Smooth muscle cell (in vitro differentiated cells): ENCODE results near the gene USP17L30. TPM values are rescaled to one million over a fixed set of nuclear protein-coding genes. Genes with fewer than 3 reads are reported as not detected.
"Not testable (repeated sequence)": the region's sequence is repeated elsewhere in the genome, so short reads cannot be mapped to it uniquely, and the experiment has no call there.

Experiments used
- DNase-seq: peaks from one replicate; lab custom pipeline; 2025; ENCODE audit not compliant: unreplicated experiment; lab: John Stamatoyannopoulos, UW
- H2AFZ ChIP-seq: fragments of 200-600 bp; sonication (generic); 2 replicates; pipeline ENCODE4 v1.6.0; 2016; ENCODE audit warnings: antibody characterized with exemption, low read depth, mild to moderate bottlenecking
- H3F3A ChIP-seq: fragments of 200-600 bp; sonication (generic); 2 replicates; pipeline ENCODE4 v1.6.0; 2017; ENCODE audit warnings: antibody characterized with exemption, low read depth
- H3K27ac ChIP-seq: fragments of 200-600 bp; sonication (generic); 2 replicates; pipeline ENCODE4 v1.5.1; 2016; ENCODE audit warnings: low read depth, mild to moderate bottlenecking
- H3K27me3 ChIP-seq: fragments of 200-600 bp; sonication (generic); 2 replicates; pipeline ENCODE4 v1.6.1; 2016; ENCODE audit warnings: low read depth, mild to moderate bottlenecking
- H3K36me3 ChIP-seq: fragments of 200-600 bp; sonication (generic); 2 replicates; pipeline ENCODE4 v1.5.1; 2016; ENCODE audit warnings: low read depth
- H3K4me1 ChIP-seq: fragments of 200-600 bp; sonication (generic); 2 replicates; pipeline ENCODE4 v1.5.1; 2016; ENCODE audit warnings: low read depth
- H3K4me2 ChIP-seq: fragments of 200-600 bp; sonication (generic); 2 replicates; pipeline ENCODE4 v1.6.0; 2016; ENCODE audit warnings: mild to moderate bottlenecking
- H3K4me3 ChIP-seq: fragments of 200-600 bp; sonication (generic); 2 replicates; pipeline ENCODE4 v1.5.1; 2016; ENCODE audit warnings: mild to moderate bottlenecking
- H3K79me2 ChIP-seq: fragments of 200-600 bp; sonication (generic); 2 replicates; pipeline ENCODE4 v1.6.0; 2016; ENCODE audit warnings: low read depth, mild to moderate bottlenecking
- H3K9ac ChIP-seq: fragments of 200-600 bp; sonication (generic); 2 replicates; pipeline ENCODE4 v1.6.0; 2016; ENCODE audit warnings: low read depth
- H3K9me3 ChIP-seq: fragments of 200-600 bp; sonication (generic); replicated peaks from 2 replicates; pipeline ENCODE4 v1.5.1; 2016; ENCODE audit warnings: low read depth
- H4K20me1 ChIP-seq: fragments of 200-600 bp; sonication (generic); 2 replicates; pipeline ENCODE4 v1.6.0; 2016; ENCODE audit warnings: low read depth
- CTCF ChIP-seq: fragments of 200-600 bp; sonication (generic); IDR thresholded peaks from 2 replicates; pipeline ENCODE4 v1.5.1; 2017; ENCODE audit warnings: borderline replicate concordance, mild to moderate bottlenecking, antibody characterized with exemption; ENCODE audit not compliant: insufficient read depth, poor library complexity, severe bottlenecking
- WGBS: methylation state at CpG from one replicate; pipeline ENCODE4 v1.1.7; 2016; ENCODE audit warnings: low lambda C conversion rate; 5-methylcytosine and 5-hydroxymethylcytosine counted together
- polyA plus RNA-seq: library from polyadenylated mRNA; unstranded; fragments of >200 nt; fragmentation: Nextera tagmentation; extraction: Ambion mirVana; gene quantifications from 2 replicates; pipeline ENCODE4 v1.2.1, GENCODE V29; 2016
- total RNA-seq: library from RNA; depleted of rRNA; stranded (reverse); fragments of >200 nt; gene quantifications from 2 replicates; pipeline ENCODE4 v1.2.3, GENCODE V29; 2014

USP17L30 gene
- total and polyA plus RNA-seq, 2 experiments from 2014 or later, result not detected

GRCh38 chr4:9350866-9351265, 12.1 kb upstream of the USP17L30 start:
- H3F3A ChIP-seq, H3K9ac ChIP-seq, H3K27ac ChIP-seq, H3K9me3 ChIP-seq, H3K4me2 ChIP-seq, H3K36me3 ChIP-seq, H3K27me3 ChIP-seq, H2AFZ ChIP-seq, DNase-seq, H3K4me3 ChIP-seq, H3K4me1 ChIP-seq, H4K20me1 ChIP-seq, H3K79me2 ChIP-seq: not testable (repeated sequence)
- WGBS, result no CpG with 5 or more reads among the region's 18 CpGs

GRCh38 chr4:9353338-9353737, 9.6 kb upstream of the USP17L30 start, which contains the start of gene USP17L29:
Gene USP17L29, plus strand, starts transcription at chr4:9353638. Its CDS starts 0 bp downstream, at chr4:9353638.
- not testable (repeated sequence) for H3K9me3 ChIP-seq, H3K27ac ChIP-seq, H2AFZ ChIP-seq, H3K4me3 ChIP-seq, H3K79me2 ChIP-seq, H3F3A ChIP-seq, H3K9ac ChIP-seq, H3K27me3 ChIP-seq, H3K36me3 ChIP-seq, H3K4me1 ChIP-seq, DNase-seq, H3K4me2 ChIP-seq, H4K20me1 ChIP-seq
- no CpG with 5 or more reads among the region's 15 CpGs for WGBS

- not testable (repeated sequence) for H2AFZ ChIP-seq, DNase-seq, H3K27me3 ChIP-seq, H3K79me2 ChIP-seq, H3F3A ChIP-seq, H3K9me3 ChIP-seq, H3K4me1 ChIP-seq, H3K36me3 ChIP-seq, H3K27ac ChIP-seq, H3K4me3 ChIP-seq, H4K20me1 ChIP-seq, H3K9ac ChIP-seq, H3K4me2 ChIP-seq
- WGBS, result 29% methylated on average over 1 of the region's 1 CpG
Measured at GRCh38 chr4:9379881-9380280, 17.0 kb downstream of the USP17L30 start.

GRCh38 chr4:9381012-9381534, 18.1 kb downstream of the USP17L30 start:
- H3K9ac ChIP-seq, H3K9me3 ChIP-seq: not testable (repeated sequence)

GRCh38 chr4:9384126-9384525, 21.2 kb downstream of the USP17L30 start:
- H3K4me3 ChIP-seq, result no peak overlapping the region
- TF ChIP-seq CTCF, result no peak
- WGBS, result 75% methylated on average over 1 of the region's 1 CpG
- no peaks in the 10 kb centered on the region for H3K9me3 ChIP-seq
- no peaks in the 10 kb centered on the region for H3K36me3 ChIP-seq
- no peak overlapping the region for H3K27ac ChIP-seq
- no peaks in the 10 kb centered on the region for H3K27me3 ChIP-seq
- H3F3A ChIP-seq, result no peaks in the 10 kb centered on the region
- DNase-seq, result no peak
- H4K20me1 ChIP-seq, result no peaks in the 10 kb centered on the region
- no peaks in the 10 kb centered on the region for H3K79me2 ChIP-seq
- H3K4me2 ChIP-seq, result no peak overlapping the region
- H3K9ac ChIP-seq, result no peak overlapping the region
- H2AFZ ChIP-seq, result no peak overlapping the region
- no peaks in the 10 kb centered on the region for H3K4me1 ChIP-seq

More at GRCh38 chr4:9381012-9381534, 18.1 kb downstream of the USP17L30 start:
- H3K79me2 ChIP-seq, H4K20me1 ChIP-seq, H3K27ac ChIP-seq, H3K27me3 ChIP-seq, H3K4me1 ChIP-seq, H3F3A ChIP-seq, H3K36me3 ChIP-seq, DNase-seq: not testable (repeated sequence)
- 48% methylated on average over 29 of the region's 36 CpGs for WGBS
- peak overlapping the region; percentile 42 for H3K4me3 ChIP-seq
- peak overlapping the region; percentile 78 for H3K4me2 ChIP-seq
- peak overlapping the region; percentile 85 for H2AFZ ChIP-seq
- TF ChIP-seq CTCF, result peak; percentile 44

- H3K9ac ChIP-seq, H3K27ac ChIP-seq, DNase-seq, H3K36me3 ChIP-seq, H3K4me1 ChIP-seq, H3K9me3 ChIP-seq, H4K20me1 ChIP-seq, H3F3A ChIP-seq, H3K4me2 ChIP-seq, H3K79me2 ChIP-seq, H2AFZ ChIP-seq, H3K27me3 ChIP-seq, H3K4me3 ChIP-seq: not testable (repeated sequence)
- 74% methylated on average over 2 of the region's 2 CpGs for WGBS
Measured at GRCh38 chr4:9389001-9389400, 26.1 kb downstream of the USP17L30 start.

- not testable (repeated sequence) for H3K9ac ChIP-seq, H2AFZ ChIP-seq, H3K79me2 ChIP-seq, H3K4me3 ChIP-seq, H3K9me3 ChIP-seq, H4K20me1 ChIP-seq, DNase-seq, H3K27ac ChIP-seq, H3K4me2 ChIP-seq, H3F3A ChIP-seq, H3K36me3 ChIP-seq, H3K4me1 ChIP-seq, H3K27me3 ChIP-seq
- 77% methylated on average over 2 of the region's 2 CpGs for WGBS
Measured at GRCh38 chr4:9405774-9406173, 42.8 kb downstream of the USP17L30 start.
